Brain microvascular endothelial cell (primary cell): Measurements from ENCODE around the gene SEPSECS.

ENCODE experiments used
- DNase-seq: peaks from one replicate; pipeline ENCODE4 v3.0.0-alpha.2; 2020
- H3K27ac ChIP-seq: fragments of 250-450 bp; sonication (Bioruptor Pico); 2 replicates; pipeline ENCODE4 v1.5.1; 2020; ENCODE audit warnings: mild to moderate bottlenecking, moderate library complexity
- H3K27me3 ChIP-seq: fragments of 250-450 bp; sonication (Bioruptor Pico); replicated peaks from 2 replicates; pipeline ENCODE4 v1.5.1; 2020; ENCODE audit warnings: mild to moderate bottlenecking
- H3K36me3 ChIP-seq: fragments of 250-450 bp; sonication (Bioruptor Pico); replicated peaks from 2 replicates; pipeline ENCODE4 v1.5.1; 2020; ENCODE audit warnings: mild to moderate bottlenecking
- H3K4me3 ChIP-seq: 2 replicates; pipeline ENCODE4 v1.5.1; 2011; ENCODE audit warnings: low read depth, mild to moderate bottlenecking, control low read depth, low read length, moderate library complexity
- CTCF ChIP-seq: IDR thresholded peaks from 2 replicates; pipeline ENCODE4 v1.5.1; 2011; ENCODE audit warnings: low read depth, mild to moderate bottlenecking, moderate library complexity, low read length, control low read depth, inconsistent platforms; ENCODE audit errors: missing control alignments
- in situ Hi-C: cut with HindIII; loops from 2 replicates; pipeline ENCODE4 v1.10.0; 2017; ENCODE audit warnings: low sequenced_read_pairs, low pct_ligation_motif_present

The SEPSECS gene

GRCh38 chr4:25154594-25155265, 5.5 kb downstream of the SEPSECS start:
- in situ Hi-C loops, result no loop called here
- TF ChIP-seq CTCF, result no peak

GRCh38 chr4:25146076-25146475, 14.2 kb downstream of the SEPSECS start:
- Histone ChIP-seq H3K4me3 (no peak overlapping the region), H3K36me3 (no peaks in the 10 kb centered on the region), H3K27ac (no peak overlapping the region), H3K27me3 (no peaks in the 10 kb centered on the region)
- no peak for DNase-seq
- in situ Hi-C loops, result no loop called here
- TF ChIP-seq CTCF, result no peak

More at GRCh38 chr4:25154594-25155265, 5.5 kb downstream of the SEPSECS start:
- Histone ChIP-seq H3K36me3 (no peaks in the 10 kb centered on the region), H3K4me3 (no peak overlapping the region), H3K27me3 (no peaks in the 10 kb centered on the region), H3K27ac (no peak overlapping the region)
- no peak for DNase-seq

- no peaks in the 10 kb centered on the region for H3K36me3 ChIP-seq
- in situ Hi-C loops, result no loop called here
- no peaks in the 10 kb centered on the region for H3K27me3 ChIP-seq
- peak; percentile 12 for DNase-seq
- no peak overlapping the region for H3K27ac ChIP-seq
- TF ChIP-seq CTCF, result peak; percentile 51
- H3K4me3 ChIP-seq, result no peak overlapping the region
Measured at GRCh38 chr4:25144870-25145481, 15.3 kb downstream of the SEPSECS start.

- in situ Hi-C loops, result no loop called here
- Histone ChIP-seq H3K36me3 (no peaks in the 10 kb centered on the region), H3K4me3 (no peak overlapping the region), H3K27me3 (no peaks in the 10 kb centered on the region), H3K27ac (no peak overlapping the region)
- DNase-seq, result no peak
- no peak for TF ChIP-seq CTCF
Measured at GRCh38 chr4:25142468-25142867, 17.8 kb downstream of the SEPSECS start.

GRCh38 chr4:25141592-25141991, 18.7 kb downstream of the SEPSECS start:
- in situ Hi-C loops, result no loop called here

More at GRCh38 chr4:25141592-25141991, 18.7 kb downstream of the SEPSECS start:
- no peaks in the 10 kb centered on the region for H3K27me3 ChIP-seq
- no peak for TF ChIP-seq CTCF
- H3K27ac ChIP-seq, result no peak overlapping the region
- H3K4me3 ChIP-seq, result no peak overlapping the region
- DNase-seq, result no peak
- no peaks in the 10 kb centered on the region for H3K36me3 ChIP-seq
